Lower leg skin (tissue), 4 donors: ENCODE results near the gene TXNL4B. TPM values are rescaled to one million over a fixed set of nuclear protein-coding genes. Genes with fewer than 3 reads are reported as not detected.
"Not testable (repeated sequence)": the region's sequence is repeated elsewhere in the genome, so short reads cannot be mapped to it uniquely, and the experiment has no call there.

Experiments used
- DNase-seq, 2 donors: peaks; one replicate each; pipeline ENCODE4 v3.0.0-alpha.2; 2019; ENCODE audit warnings: low spot score in 2 of 2
- H3K4me3 ChIP-seq: fragments of 200-600 bp; sonication (generic); 2 replicates; pipeline ENCODE4 v1.5.1; 2017; ENCODE audit warnings: mild to moderate bottlenecking, low read depth; ENCODE audit not compliant: poor library complexity, severe bottlenecking
- CTCF ChIP-seq, 3 donors: fragments of 450-650 bp; IDR thresholded peaks; one replicate each; pipeline ENCODE4 v1.5.1; 2016; ENCODE audit warnings: antibody characterized with exemption in 3 of 3, mild to moderate bottlenecking in 3 of 3, moderate library complexity in 2 of 3
- POLR2A ChIP-seq, 2 donors: fragments of 450-650 bp; IDR thresholded peaks; one replicate each; pipeline ENCODE4 v1.6.1; 2016 to 2017; ENCODE audit warnings: antibody characterized with exemption in 2 of 2, mild to moderate bottlenecking in 1 of 2, moderate library complexity in 1 of 2
- WGBS, 2 donors: methylation state at CpG; one replicate each; pipeline ENCODE4 v1.1.5; 2018; 5-methylcytosine and 5-hydroxymethylcytosine counted together
- intact Hi-C: fragments of 100-400 bp; cut with DNase I; formaldehyde crosslinking; loops from one replicate; pipeline ENCODE4 v1.15.0; 2023; ENCODE audit warnings: low total_unique reads
- total RNA-seq, 4 donors: library from RNA; depleted of rRNA; stranded (reverse); fragments of >200 nt; gene quantifications; one replicate each; pipeline ENCODE4 v1.1.0, GENCODE V29; 2016

TXNL4B gene
- total RNA-seq, 4 donors from 2014 or later: 10.5 to 12.4 (median 11.4) TPM

- intact Hi-C loops: no loop called here
- no peak overlapping the region for H3K4me3 ChIP-seq
- TF ChIP-seq CTCF (IDR thresholded peaks at IDR 0.05) (no peak), POLR2A (IDR thresholded peaks at IDR 0.05) (no peak)
- WGBS, 2 donors: 100% methylated on average over 1 of the region's 1 CpG
- no peak for DNase-seq
Measured at GRCh38 chr16:72061564-72061963, 31.9 kb downstream of the TXNL4B start.

DNA sequence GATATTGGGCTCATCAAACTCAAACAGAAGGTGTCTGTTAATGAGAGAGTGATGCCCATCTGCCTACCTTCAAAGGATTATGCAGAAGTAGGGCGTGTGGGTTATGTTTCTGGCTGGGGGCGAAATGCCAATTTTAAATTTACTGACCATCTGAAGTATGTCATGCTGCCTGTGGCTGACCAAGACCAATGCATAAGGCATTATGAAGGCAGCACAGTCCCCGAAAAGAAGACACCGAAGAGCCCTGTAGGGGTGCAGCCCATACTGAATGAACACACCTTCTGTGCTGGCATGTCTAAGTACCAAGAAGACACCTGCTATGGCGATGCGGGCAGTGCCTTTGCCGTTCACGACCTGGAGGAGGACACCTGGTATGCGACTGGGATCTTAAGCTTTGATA, 33.0 kb downstream of the TXNL4B start:
- WGBS, 2 donors: 93 to 98% methylated on average over 9 of the region's 9 CpGs
- no peak overlapping the region for H3K4me3 ChIP-seq
- TF ChIP-seq CTCF (IDR thresholded peaks at IDR 0.05) (no peak), POLR2A (IDR thresholded peaks at IDR 0.05) (no peak)
- DNase-seq: no peak
- intact Hi-C loops: no loop called here

- intact Hi-C loops, DNase-seq, H3K4me3 ChIP-seq: not testable (repeated sequence)
- WGBS, 2 donors: 75 to 81% methylated on average over 6 to 7 of the region's 7 CpGs
Measured at GRCh38 chr16:72059060-72059459, 34.4 kb downstream of the TXNL4B start.

GRCh38 chr16:72057313-72057712, 36.1 kb downstream of the TXNL4B start:
- intact Hi-C loops, H3K4me3 ChIP-seq, DNase-seq: not testable (repeated sequence)
- WGBS, 2 donors: 96 to 100% methylated on average over 1 to 2 of the region's 6 CpGs

- intact Hi-C loops: no loop called here
- H3K4me3 ChIP-seq: no peak overlapping the region
- no peak for TF ChIP-seq POLR2A (IDR thresholded peaks at IDR 0.05)
- TF ChIP-seq CTCF (IDR thresholded peaks at IDR 0.05): no peak
- DNase-seq: no peak
- 82 to 89% methylated on average over 4 of the region's 4 CpGs for WGBS, 2 donors
Measured at GRCh38 chr16:72055911-72056310, 37.5 kb downstream of the TXNL4B start.

DNA sequence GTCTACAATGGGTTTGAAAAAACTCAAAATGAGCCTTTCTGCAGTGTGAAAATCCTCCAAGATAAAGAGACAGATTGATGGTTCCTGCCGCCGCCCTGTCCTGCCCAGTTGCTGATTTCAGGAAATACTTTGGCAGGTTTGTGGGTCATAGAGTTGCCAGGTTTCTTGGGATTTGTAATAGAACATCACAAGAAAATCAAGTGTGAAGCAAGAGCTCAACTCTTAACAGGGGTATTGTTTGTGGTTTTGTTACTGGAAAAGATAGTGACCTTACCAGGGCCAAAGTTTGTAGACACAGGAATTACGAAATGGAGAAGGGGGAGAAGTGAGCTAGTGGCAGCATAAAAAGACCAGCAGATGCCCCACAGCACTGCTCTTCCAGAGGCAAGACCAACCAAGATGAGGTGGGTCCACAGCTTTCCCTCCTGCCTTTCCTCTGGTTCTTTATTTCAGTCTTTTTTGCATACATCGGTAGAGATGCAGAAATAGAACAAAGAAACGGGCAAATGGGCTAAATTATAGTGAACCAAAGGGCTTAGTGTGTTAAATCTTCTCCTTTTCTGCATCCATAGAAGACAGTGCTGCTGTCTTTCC, 39.1 kb downstream of the TXNL4B start, which contains the start of gene HP:
Gene HP (plus strand): TSS at position 252 of the 594 bp plus-strand sequence. CDS start 148 bp downstream, at position 400.
- H3K4me3 ChIP-seq, intact Hi-C loops, DNase-seq: not testable (repeated sequence)
- WGBS, 2 donors: 76 to 84% methylated on average over 5 of the region's 5 CpGs

DNA sequence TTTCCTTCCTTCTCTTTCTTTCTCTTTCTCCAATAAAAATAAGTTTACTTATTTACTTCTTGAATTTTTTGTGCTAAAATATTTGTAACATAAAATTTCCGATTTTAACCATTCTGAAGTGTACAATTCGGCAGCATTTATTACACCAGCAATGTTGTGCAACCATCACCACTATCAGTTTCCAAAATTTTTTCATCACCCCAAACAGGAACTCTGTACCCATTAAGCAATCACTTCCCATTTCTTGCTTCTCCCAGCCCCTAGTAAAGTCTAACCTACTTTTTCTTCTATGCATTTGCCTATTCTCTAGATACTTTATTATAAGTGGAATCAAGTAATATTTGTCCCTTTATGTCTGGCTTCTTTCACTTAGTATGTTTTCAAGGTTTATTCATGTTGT, 41.6 kb downstream of the TXNL4B start:
- no peak for TF ChIP-seq CTCF (IDR thresholded peaks at IDR 0.05)
- TF ChIP-seq POLR2A (IDR thresholded peaks at IDR 0.05): no peak
- no peak overlapping the region for H3K4me3 ChIP-seq
- no peak for DNase-seq
- WGBS, 2 donors: 79 to 90% methylated on average over 2 of the region's 2 CpGs
- intact Hi-C loops: no loop called here
